Sigmoid colon (tissue), 7 donors: ENCODE results near the gene PRG3. TPM values are rescaled to one million over a fixed set of nuclear protein-coding genes. Genes with fewer than 3 reads are reported as not detected.

ENCODE experiments used
- DNase-seq: peaks from one replicate; pipeline ENCODE4 v3.0.0-alpha.2; 2019
- H3K27ac ChIP-seq, 4 donors: fragments of 200-600 bp; sonication (generic); one replicate each; pipeline ENCODE4 v1.5.1; 2016 to 2019; ENCODE audit warnings: mild to moderate bottlenecking in 1 of 4
- H3K27me3 ChIP-seq, 3 donors: fragments of 200-600 bp; sonication (generic); one replicate each; pipeline ENCODE4 v1.5.1; 2019; ENCODE audit warnings: mild to moderate bottlenecking in 1 of 3
- H3K36me3 ChIP-seq, 4 donors: fragments of 200-600 bp; sonication (generic); one replicate each; pipeline ENCODE4 v1.5.1; 2016 to 2019
- H3K4me1 ChIP-seq, 4 donors: fragments of 200-600 bp; sonication (generic); one replicate each; pipeline ENCODE4 v1.5.1; 2017 to 2019
- H3K4me3 ChIP-seq, 4 donors: fragments of 200-600 bp; sonication (generic); one replicate each; pipeline ENCODE4 v1.5.1; 2017 to 2019; ENCODE audit warnings: mild to moderate bottlenecking in 2 of 4, moderate library complexity in 1 of 4
- H3K9me3 ChIP-seq, 4 donors: fragments of 200-600 bp in 3 of 4; sonication (generic) in 3 of 4; one replicate each; pipeline versions ENCODE4 v1.5.1 to v1.6.1; 2013 to 2019
- EP300 ChIP-seq, 4 donors: sonication (generic); formaldehyde crosslinking; IDR thresholded peaks; one replicate each; pipeline ENCODE4 v1.6.1; 2017; ENCODE audit warnings: antibody characterized with exemption in 4 of 4
- POLR2A ChIP-seq, 2 donors: fragments of 450-650 bp; IDR thresholded peaks; one replicate each; pipeline ENCODE4 v1.6.1; 2016; ENCODE audit warnings: antibody characterized with exemption in 2 of 2, mild to moderate bottlenecking in 2 of 2, moderate library complexity in 2 of 2
- POLR2AphosphoS5 ChIP-seq, 4 donors: sonication (generic); formaldehyde crosslinking; IDR thresholded peaks; one replicate each; pipeline ENCODE4 v1.6.1; 2017; ENCODE audit warnings: antibody characterized with exemption in 4 of 4
- WGBS, 2 donors: extraction: QIAGEN DNeasy Blood & Tissue Kit; methylation state at CpG; one replicate each; pipeline ENCODE4 v1.1.7; 2013; 5-methylcytosine and 5-hydroxymethylcytosine counted together
- intact Hi-C: fragments of 100-400 bp; cut with DNase I; formaldehyde crosslinking; loops from one replicate; pipeline ENCODE4 v1.15.1; 2023
- polyA plus RNA-seq, 3 donors: library from polyadenylated mRNA; stranded (reverse); fragments of 200-250 nt; gene quantifications; one replicate each; pipeline ENCODE4 v1.2.3, GENCODE V29; 2013
- total RNA-seq, 4 donors: library from RNA; depleted of rRNA; stranded (reverse); fragments of >200 nt; gene quantifications; one replicate each; pipeline ENCODE4 v1.1.0, GENCODE V29; 2016
- TF ChIP-seq, protein P1 (sequence below), 4 experiments: fragments of 450-650 bp in 3 of 4; fragments of 200-600 bp in 1 of 4; IDR thresholded peaks; one replicate each; pipeline ENCODE4 v1.5.1; 2016 to 2019; ENCODE audit warnings: antibody characterized with exemption in 4 of 4, mild to moderate bottlenecking in 3 of 4, moderate library complexity in 2 of 4
- donor health status: healthy with polysubstance abuse.
- donor health status: Bipolar disorder and iron deficiency.
- donor health status: healthy.

The PRG3 gene
- total and polyA plus RNA-seq, 7 donors, result not detected

DNA sequence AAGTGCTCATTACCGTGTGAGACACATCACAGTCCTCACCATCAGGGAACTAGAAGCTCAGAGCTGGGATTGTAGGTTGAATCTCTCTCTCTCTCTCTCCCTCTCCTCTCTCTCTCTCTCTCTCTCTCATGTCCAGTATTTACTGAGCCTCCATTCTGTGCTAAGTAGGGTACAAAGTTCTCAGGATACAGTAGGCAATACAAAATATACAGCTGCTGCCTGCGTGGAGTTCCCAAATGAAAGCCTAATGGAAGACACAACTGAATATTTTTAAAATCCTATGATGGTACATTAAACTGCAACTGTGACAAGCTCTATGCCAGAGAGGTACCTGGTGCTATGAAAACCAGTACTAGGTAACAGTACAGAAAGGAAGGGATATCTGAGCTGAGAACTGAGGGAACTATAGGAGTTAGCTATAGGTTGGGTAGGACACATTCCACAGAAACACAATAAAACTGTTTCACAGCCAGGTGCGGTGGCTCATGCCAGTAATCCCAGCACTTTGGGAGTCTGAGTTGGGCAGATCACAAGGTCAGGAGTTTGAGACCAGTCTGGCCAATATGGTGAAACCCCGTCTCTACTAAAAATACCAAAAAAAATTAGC lies 19.1 kb upstream of the PRG3 start:
- Histone ChIP-seq H3K9me3 (no peaks in the 10 kb centered on the region), H3K4me1 (no peaks in the 10 kb centered on the region), H3K4me3 (no peak overlapping the region), H3K27me3 (no peaks in the 10 kb centered on the region), H3K27ac (no peak overlapping the region), H3K36me3 (no peaks in the 10 kb centered on the region)
- WGBS, 2 donors, result 20 to 69% methylated on average over 4 of the region's 4 CpGs
- DNase-seq, result no peak
- intact Hi-C loops, result no loop called here
- no peak for TF ChIP-seq POLR2A (IDR thresholded peaks at IDR 0.05)
- TF ChIP-seq, protein P1, sequence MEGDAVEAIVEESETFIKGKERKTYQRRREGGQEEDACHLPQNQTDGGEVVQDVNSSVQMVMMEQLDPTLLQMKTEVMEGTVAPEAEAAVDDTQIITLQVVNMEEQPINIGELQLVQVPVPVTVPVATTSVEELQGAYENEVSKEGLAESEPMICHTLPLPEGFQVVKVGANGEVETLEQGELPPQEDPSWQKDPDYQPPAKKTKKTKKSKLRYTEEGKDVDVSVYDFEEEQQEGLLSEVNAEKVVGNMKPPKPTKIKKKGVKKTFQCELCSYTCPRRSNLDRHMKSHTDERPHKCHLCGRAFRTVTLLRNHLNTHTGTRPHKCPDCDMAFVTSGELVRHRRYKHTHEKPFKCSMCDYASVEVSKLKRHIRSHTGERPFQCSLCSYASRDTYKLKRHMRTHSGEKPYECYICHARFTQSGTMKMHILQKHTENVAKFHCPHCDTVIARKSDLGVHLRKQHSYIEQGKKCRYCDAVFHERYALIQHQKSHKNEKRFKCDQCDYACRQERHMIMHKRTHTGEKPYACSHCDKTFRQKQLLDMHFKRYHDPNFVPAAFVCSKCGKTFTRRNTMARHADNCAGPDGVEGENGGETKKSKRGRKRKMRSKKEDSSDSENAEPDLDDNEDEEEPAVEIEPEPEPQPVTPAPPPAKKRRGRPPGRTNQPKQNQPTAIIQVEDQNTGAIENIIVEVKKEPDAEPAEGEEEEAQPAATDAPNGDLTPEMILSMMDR (IDR thresholded peaks at IDR 0.05), result no peak
- no peak for TF ChIP-seq EP300 (IDR thresholded peaks at IDR 0.05)
- TF ChIP-seq POLR2AphosphoS5 (IDR thresholded peaks at IDR 0.05), result no peak

DNA sequence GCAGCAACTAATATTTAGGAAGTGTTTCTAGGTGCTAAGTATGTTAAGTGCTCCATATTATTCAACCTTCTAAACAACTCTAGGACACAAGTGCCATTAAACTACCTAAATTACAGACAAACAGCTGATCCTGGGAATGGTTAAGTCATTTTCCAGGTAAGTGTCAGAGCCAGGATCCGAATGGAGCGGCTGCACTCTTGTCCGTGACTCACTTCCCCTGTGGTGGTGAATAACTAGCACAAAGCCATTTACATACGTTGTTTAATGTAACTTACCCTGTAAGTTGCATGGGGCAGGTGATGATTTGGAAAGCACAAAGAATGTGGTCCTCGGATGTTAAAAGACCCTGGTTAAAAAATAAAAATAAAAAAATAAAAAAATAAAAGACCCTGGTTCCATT lies 18.3 kb upstream of the PRG3 start:
- Histone ChIP-seq H3K9me3 (no peaks in the 10 kb centered on the region), H3K36me3 (no peaks in the 10 kb centered on the region), H3K27me3 (no peaks in the 10 kb centered on the region), H3K27ac (no peak overlapping the region), H3K4me1 (no peaks in the 10 kb centered on the region), H3K4me3 (no peak overlapping the region)
- DNase-seq, result no peak
- intact Hi-C loops, result no loop called here
- TF ChIP-seq EP300 (IDR thresholded peaks at IDR 0.05) (no peak), POLR2A (IDR thresholded peaks at IDR 0.05) (no peak), POLR2AphosphoS5 (IDR thresholded peaks at IDR 0.05) (no peak)
- TF ChIP-seq, protein P1 (IDR thresholded peaks at IDR 0.05), result no peak
- 84 to 87% methylated on average over 5 of the region's 5 CpGs for WGBS, 2 donors

DNA sequence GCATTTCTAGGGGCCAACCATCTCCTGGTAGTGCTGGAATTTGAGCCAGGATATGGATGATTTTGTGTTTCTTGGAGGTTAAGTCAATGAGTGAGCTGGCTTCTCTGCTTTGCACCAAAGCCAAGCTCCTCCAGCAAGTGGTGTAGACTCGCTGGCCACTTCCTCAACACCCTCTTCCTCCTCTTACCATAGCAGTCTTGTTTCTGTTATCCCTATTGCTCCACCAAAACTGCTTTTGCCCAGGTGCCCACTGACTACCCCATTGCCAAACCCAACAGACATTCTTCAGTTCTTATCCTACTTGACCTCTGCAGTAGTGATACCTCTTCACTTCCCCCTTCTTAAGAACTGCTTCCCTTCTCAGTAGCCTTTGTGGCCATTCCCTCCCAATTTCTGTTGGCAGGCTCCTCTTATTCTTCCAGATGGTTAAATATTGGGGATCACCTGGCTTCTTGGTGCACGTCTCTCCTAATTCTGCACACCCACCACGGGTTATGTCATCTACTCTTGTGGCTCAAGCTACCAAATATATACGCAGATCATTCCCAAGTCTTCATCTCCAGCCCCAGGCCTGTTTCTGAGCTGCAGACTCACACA lies 16.5 kb upstream of the PRG3 start:
- intact Hi-C loops, result no loop called here
- Histone ChIP-seq H3K4me3 (no peak overlapping the region), H3K4me1 (no peaks in the 10 kb centered on the region), H3K27ac (no peak overlapping the region), H3K36me3 (no peaks in the 10 kb centered on the region), H3K9me3 (no peaks in the 10 kb centered on the region), H3K27me3 (no peaks in the 10 kb centered on the region)
- TF ChIP-seq EP300 (IDR thresholded peaks at IDR 0.05), result no peak
- whole genome bisulfite sequencing, 2 donors, result 88 to 89% methylated on average over 4 of the region's 4 CpGs
- no peak for DNase-seq

DNA sequence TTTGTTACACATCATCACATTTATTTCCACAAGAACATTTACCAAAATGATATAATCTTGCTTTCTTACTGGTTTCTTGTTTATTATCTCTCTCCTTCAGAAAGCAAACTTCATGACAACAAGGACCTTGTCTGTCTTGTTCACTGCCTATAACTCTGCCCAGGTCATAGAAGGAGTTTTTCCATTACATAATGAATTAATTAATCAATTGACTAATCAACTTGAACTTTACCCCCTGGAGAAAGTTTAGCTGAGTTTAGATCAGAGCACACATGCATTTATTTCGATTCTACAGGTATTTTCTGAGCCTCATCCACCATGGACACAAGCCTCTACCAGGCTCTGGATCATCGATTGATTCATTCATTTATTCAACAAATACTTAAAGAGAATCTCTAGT lies 15.8 kb upstream of the PRG3 start:
- no peak overlapping the region for H3K27ac ChIP-seq
- DNase-seq, result no peak
- H3K27me3 ChIP-seq, result no peaks in the 10 kb centered on the region
- TF ChIP-seq POLR2A (IDR thresholded peaks at IDR 0.05) (no peak), POLR2AphosphoS5 (IDR thresholded peaks at IDR 0.05) (no peak), EP300 (IDR thresholded peaks at IDR 0.05) (no peak)
- TF ChIP-seq, protein P1 (IDR thresholded peaks at IDR 0.05), result no peak
- no peak overlapping the region for H3K4me3 ChIP-seq
- H3K4me1 ChIP-seq, result no peaks in the 10 kb centered on the region
- intact Hi-C loops, result no loop called here
- no peaks in the 10 kb centered on the region for H3K36me3 ChIP-seq
- H3K9me3 ChIP-seq, result no peaks in the 10 kb centered on the region
- 66 to 79% methylated on average over 2 of the region's 2 CpGs for WGBS, 2 donors

DNA sequence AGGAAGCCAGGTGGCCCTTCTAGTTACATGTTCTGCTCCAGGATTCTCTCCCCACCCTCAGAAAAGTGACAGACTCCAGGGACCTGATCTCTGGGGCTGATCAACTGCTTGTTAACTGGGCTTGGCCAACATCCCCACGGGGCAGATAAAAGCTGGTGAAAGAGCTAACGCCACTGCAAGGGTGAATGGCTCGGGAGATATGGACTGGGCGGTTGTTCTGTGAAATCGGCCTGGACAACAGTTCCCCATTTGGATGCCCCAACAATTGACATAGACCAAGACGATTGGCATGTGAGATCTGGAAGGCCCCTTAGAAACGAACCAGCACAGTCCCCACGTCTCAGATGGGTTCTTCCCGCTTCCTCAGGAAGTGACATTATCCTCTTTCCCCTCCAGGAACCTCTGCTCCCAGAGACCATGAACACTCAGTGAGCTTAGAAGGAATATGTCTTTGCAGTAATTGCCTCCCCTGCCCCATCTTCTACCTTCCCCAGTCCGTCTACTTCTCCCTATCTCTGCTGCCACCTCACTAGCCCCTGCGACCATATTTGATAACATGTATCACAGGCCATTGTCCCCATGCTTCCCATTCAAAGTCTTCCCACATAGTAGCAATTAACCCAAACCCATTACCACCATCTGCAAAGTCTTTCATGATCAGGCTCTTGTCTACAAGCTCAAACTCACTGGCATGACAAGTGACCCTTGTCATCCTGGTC lies 15.1 kb upstream of the PRG3 start:
- H3K4me1 ChIP-seq, result no peaks in the 10 kb centered on the region
- WGBS, 2 donors, result 89 to 90% methylated on average over 11 of the region's 11 CpGs
- DNase-seq, result no peak
- H3K4me3 ChIP-seq, result no peak overlapping the region
- intact Hi-C loops, result no loop called here
- TF ChIP-seq POLR2A (IDR thresholded peaks at IDR 0.05), result no peak
- TF ChIP-seq, protein P1 (IDR thresholded peaks at IDR 0.05), result no peak
- TF ChIP-seq POLR2AphosphoS5 (IDR thresholded peaks at IDR 0.05), result no peak
- TF ChIP-seq EP300 (IDR thresholded peaks at IDR 0.05), result no peak
- no peak overlapping the region for H3K27ac ChIP-seq
- no peaks in the 10 kb centered on the region for H3K9me3 ChIP-seq
- no peaks in the 10 kb centered on the region for H3K36me3 ChIP-seq
- H3K27me3 ChIP-seq, result no peaks in the 10 kb centered on the region
